ENCODE results near the gene LARGE1.
"Not testable (repeated sequence)": the region's sequence is repeated elsewhere in the genome, so short reads cannot be mapped to it uniquely, and the experiment has no call there.

LARGE1 gene

GRCh38 chr22:33476716-33477115, 443.6 kb downstream of the LARGE1 start:
- DNase-seq (ENCODE audit: low read depth in 2 of 2) = no peak

GRCh38 chr22:33476206-33476605, 444.1 kb downstream of the LARGE1 start:
- no peak for DNase-seq (ENCODE audit: low read depth in 2 of 2)

GRCh38 chr22:33474587-33474986, 445.7 kb downstream of the LARGE1 start:
- DNase-seq (ENCODE audit: low read depth in 2 of 2) = no peak

- DNase-seq (ENCODE audit: low read depth in 2 of 2) = no peak
Measured at GRCh38 chr22:33472462-33473344, 447.6 kb downstream of the LARGE1 start.

GRCh38 chr22:33470456-33470855, 449.8 kb downstream of the LARGE1 start:
- no peak for DNase-seq (ENCODE audit: low read depth in 2 of 2)

GRCh38 chr22:33467620-33468095, 452.6 kb downstream of the LARGE1 start:
- no peak for DNase-seq (ENCODE audit: low read depth in 2 of 2)

GRCh38 chr22:33467080-33467479, 453.2 kb downstream of the LARGE1 start:
- DNase-seq (ENCODE audit: low read depth in 2 of 2) = no peak

- DNase-seq (ENCODE audit: low read depth in 2 of 2) = no peak
Measured at GRCh38 chr22:33465554-33465953, 454.7 kb downstream of the LARGE1 start.

- no peak for DNase-seq (ENCODE audit: low read depth in 2 of 2)
Measured at GRCh38 chr22:33464698-33465097, 455.6 kb downstream of the LARGE1 start.

- no peak for DNase-seq (ENCODE audit: low read depth in 2 of 2)
Measured at GRCh38 chr22:33461698-33462434, 458.4 kb downstream of the LARGE1 start.

GRCh38 chr22:33461245-33461644, 459.0 kb downstream of the LARGE1 start:
- DNase-seq (ENCODE audit: low read depth in 2 of 2) = not testable (repeated sequence)

- DNase-seq (ENCODE audit: low read depth in 2 of 2) = no peak
Measured at GRCh38 chr22:33459137-33459536, 461.1 kb downstream of the LARGE1 start.

- DNase-seq (ENCODE audit: low read depth in 2 of 2) = no peak
Measured at GRCh38 chr22:33456511-33456910, 463.8 kb downstream of the LARGE1 start.

GRCh38 chr22:33455036-33455435, 465.2 kb downstream of the LARGE1 start:
- no peak for DNase-seq (ENCODE audit: low read depth in 2 of 2)

GRCh38 chr22:33451866-33452469, 468.3 kb downstream of the LARGE1 start:
- no peak for DNase-seq (ENCODE audit: low read depth in 2 of 2)

GRCh38 chr22:33450756-33451155, 469.5 kb downstream of the LARGE1 start:
- no peak for DNase-seq (ENCODE audit: low read depth in 2 of 2)

- DNase-seq (ENCODE audit: low read depth in 2 of 2) = no peak
Measured at GRCh38 chr22:33447733-33448132, 472.5 kb downstream of the LARGE1 start.

GRCh38 chr22:33443683-33444082, 476.6 kb downstream of the LARGE1 start:
- no peak for DNase-seq (ENCODE audit: low read depth in 2 of 2)

GRCh38 chr22:33440756-33441155, 479.5 kb downstream of the LARGE1 start:
- DNase-seq (ENCODE audit: low read depth in 2 of 2) = no peak

GRCh38 chr22:33438273-33438672, 482.0 kb downstream of the LARGE1 start:
- no peak for DNase-seq (ENCODE audit: low read depth in 2 of 2)

- no peak for DNase-seq (ENCODE audit: low read depth in 2 of 2)
Measured at GRCh38 chr22:33431300-33431699, 489.0 kb downstream of the LARGE1 start.

- DNase-seq (ENCODE audit: low read depth in 2 of 2) = no peak
Measured at GRCh38 chr22:33429281-33429680, 491.0 kb downstream of the LARGE1 start.

Data from stimulated activated CD8-positive, alpha-beta memory T cell treated with anti-CD3 and anti-CD28 coated beads, Interleukin-7, amount 100 ng/mL, for 4 hours (primary cell).